HG03060 (cell line): ENCODE data around the gene RPL27A.

ENCODE experiments used
- ATAC-seq: cut with Tn5 transposase; IDR thresholded peaks from one replicate; pipeline ENCODE4 v1.9.1; 2021; ENCODE audit warnings: low read depth, moderate number of reproducible peaks; ENCODE audit not compliant: unreplicated experiment

The RPL27A gene

DNA sequence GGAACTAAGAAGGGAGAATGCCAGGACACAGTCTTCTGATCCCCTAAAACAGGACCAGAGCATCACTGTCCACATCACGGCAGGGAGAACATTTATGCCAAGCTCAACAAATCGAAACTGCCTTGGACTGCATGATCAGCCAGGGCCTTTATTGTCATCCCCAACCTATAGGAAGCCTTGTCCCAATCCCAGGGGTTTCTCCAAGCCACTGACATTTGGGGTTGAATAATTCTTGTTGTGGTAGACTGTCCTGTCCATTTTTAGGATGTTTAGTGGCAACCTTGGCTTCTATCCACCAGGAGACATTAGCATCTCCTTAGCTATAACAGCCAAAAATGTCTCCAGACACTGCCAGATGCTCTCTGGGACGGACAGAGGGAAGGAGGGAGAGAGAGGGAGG lies 37.1 kb downstream of the RPL27A start:
- ATAC-seq = no peak

DNA sequence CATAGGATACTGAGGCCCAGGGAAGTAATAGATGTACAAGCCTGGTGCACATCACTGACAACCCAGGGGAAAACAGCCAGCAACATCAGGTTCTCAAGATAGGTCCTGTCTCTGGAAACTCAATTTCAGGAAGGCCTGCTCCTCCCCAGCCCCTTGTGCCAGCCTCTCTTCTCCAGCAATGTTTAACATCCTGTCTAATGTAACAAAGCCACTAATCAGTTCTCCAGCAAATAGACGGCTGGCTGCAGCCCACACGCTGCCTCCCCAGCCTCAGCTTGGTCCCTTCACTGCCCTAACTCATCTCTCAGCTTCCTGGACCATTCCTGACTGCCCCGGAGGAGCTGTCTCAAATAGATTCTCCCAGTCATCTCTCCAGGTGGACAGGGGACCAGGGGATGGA lies 37.8 kb downstream of the RPL27A start:
- no peak for ATAC-seq

DNA sequence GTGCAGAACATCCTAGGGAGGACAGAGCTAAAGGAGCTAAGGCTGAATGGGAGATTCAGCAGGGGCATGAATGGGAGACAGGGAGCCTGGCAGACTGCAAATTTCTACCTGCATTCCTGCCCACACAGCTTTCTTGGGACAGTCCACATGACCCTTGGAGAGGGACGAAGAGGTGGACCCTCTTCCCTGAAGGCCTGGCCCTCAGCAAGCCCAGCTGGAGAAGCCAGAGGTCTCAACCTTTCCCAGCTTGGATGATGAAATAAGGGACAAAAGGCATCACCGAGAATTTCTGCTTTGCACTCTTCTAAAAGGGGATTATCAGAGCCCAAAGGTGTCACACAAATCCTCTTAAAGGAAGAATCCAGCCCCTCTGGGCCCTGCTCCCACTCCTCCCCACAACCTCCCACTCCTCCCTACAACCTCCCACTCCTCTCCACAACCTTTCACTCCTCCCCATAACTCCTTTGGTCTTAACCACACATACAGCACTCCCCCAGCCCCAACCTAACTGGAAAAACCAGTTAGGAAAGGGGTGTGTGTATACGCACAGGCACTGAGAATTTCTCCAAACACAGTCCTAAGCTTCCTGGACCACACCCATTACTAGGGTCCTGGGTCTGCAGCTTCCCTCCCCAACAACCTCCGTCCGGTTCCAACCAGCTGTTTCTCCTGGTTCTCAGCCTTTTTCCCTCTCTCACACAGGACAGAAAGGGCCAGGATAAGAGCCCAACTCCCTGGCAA lies 38.4 kb downstream of the RPL27A start:
- ATAC-seq = no peak

DNA sequence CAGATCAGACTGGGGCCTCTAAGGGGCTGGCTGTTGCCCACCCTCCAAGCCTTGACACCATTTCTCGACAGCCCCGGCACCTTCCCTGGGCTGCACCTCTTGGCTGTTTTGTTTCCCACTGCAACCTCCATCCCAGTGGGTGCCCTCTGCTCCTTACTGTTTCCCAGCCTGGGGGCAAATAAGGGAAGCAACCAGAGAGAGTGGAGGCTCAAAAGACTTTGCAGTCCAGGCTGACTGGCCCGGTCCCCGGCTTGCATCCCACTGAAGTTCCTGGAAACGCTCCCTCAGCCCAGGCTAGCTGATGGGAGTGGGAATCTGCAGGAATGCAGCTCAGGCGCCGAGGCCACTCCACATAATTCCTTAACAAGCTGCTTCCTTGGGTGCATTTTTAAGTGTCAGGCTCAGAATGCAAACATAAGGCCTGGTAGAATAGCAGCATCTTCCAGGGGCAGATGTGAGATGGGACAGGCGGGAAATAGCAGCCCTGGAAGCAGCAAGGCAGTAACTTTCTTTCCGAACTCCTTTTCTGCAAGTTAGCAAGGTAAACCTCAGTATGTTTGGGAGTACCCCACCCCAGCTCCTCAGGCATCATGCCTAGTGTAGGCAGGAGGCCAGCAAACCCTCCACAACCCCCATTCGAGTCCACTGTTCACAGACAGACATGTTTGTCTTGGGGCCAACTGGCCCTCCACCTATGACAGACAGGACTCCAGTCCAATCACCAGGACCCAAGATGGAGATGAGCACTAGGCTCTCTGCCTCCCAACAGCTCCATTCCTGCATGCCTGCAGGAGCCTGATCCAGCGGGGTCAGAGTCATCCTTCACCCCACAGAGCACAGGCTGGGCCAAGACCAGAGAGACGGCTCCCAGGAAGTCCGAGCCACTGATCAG lies 39.3 kb downstream of the RPL27A start:
- no peak for ATAC-seq

DNA sequence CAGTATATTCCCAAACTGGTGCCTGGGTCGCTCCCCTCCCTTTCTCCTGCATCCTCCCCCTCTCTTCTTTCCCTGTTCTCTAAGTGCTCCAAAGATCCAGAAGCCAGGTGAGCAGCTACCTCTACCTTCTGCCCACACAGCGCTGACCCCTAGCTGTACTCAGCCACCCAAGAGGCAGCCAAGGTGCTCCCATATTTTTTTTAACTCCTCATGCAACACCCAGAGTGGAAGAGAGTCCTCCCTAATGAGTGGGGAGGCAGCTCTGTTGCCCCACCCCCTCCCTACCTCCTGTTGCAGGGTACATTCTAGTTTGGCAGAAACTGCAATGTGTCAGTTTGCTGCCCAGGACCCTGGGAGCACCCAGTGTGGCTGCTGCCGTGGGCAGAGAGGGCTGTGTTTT lies 40.2 kb downstream of the RPL27A start:
- no peak for ATAC-seq

DNA sequence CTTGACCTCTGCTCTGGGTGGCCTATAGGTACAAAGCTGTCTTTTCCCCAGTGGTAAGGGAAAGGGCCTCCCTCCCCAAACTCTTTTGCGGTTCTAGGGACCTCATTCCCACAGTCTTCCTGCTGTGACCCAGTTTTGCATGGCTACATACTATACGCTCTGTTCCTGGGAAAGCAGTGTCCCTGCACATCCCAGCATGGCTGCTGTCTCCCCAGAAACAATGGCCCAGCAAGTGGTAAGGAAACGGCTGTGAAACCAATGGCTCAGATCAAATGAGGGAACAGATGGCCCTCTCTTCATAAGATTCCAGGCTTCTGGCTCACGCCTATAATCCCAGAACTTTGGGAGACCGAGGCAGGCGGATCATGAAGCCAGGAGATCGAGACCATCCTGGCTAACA lies 41.1 kb downstream of the RPL27A start:
- ATAC-seq = no peak

DNA sequence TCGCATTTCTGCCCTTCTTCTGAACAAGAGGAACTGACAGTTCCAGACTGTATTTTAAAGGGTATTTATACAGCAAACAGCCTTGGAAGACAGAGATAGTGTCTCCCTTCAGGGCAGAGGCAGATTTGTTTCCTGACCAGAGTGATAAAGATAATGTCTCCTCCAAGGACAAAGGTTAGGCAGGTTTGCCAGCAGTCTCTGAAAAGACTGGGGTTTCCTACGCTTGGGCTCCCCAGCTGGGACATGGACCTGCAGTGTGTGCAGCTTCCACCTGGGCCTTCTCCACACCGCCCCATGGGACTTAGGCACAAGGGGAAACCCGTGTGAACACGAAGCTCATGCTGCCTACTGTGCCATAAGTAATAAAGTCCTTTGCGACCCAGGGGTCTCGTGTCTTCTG lies 42.1 kb downstream of the RPL27A start:
- no peak for ATAC-seq

DNA sequence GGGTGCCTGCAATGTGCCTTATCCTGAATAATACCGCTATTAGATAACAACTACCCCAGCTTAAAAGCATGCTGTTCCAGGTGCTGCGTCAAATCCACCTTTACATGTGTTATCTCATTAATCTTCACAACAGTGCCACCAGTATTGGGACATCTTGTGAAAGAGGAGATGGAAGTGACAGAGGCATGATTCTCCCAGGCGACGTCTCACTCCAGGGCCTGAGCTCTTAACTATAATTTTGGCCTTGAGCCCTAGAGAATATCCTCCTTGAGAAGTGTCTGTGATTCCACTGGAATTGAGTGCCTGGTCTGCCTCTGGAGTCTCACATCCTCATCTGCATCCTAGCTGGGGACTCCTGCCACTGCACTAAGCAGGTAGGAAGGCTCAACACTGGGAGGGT lies 43.8 kb downstream of the RPL27A start:
- ATAC-seq = no peak

DNA sequence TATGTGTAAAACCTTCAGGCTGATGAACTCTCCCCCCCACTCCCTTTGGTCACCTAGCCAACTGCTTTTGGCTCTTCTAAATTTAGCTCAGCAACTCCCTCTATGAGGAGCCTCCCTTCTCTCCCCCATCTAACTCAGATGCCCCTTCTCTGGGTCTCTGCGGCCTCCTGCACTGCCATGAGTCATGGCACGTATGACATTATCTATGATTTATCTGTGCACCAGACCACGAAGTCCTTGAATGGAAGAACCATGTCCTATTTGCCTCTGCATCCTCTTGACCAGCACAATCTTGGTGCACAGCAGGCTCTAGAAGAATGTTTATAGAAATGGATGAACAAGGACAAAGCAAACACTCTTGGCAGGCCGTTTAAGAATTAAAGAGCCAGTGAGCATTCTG lies 46.0 kb downstream of the RPL27A start:
- no peak for ATAC-seq

DNA sequence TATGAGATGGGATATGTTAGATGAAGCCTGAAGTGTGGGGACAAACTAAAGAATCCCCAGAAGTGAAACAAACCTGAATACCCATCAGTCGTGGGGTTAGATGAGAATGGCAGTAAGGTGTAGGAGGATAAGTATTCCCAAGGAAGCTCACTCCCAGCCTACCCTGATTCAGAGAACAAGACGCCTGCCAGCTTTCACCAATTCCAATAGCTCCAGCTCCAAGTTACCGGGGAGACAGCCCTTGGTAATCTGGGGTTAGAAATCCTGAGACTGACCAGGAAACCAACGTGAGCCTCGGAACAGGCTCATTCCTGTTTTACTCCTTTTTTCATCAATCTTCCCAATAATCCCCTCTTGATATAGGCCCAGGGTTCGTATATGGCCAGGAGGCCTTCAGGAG lies 46.5 kb downstream of the RPL27A start:
- ATAC-seq = no peak

DNA sequence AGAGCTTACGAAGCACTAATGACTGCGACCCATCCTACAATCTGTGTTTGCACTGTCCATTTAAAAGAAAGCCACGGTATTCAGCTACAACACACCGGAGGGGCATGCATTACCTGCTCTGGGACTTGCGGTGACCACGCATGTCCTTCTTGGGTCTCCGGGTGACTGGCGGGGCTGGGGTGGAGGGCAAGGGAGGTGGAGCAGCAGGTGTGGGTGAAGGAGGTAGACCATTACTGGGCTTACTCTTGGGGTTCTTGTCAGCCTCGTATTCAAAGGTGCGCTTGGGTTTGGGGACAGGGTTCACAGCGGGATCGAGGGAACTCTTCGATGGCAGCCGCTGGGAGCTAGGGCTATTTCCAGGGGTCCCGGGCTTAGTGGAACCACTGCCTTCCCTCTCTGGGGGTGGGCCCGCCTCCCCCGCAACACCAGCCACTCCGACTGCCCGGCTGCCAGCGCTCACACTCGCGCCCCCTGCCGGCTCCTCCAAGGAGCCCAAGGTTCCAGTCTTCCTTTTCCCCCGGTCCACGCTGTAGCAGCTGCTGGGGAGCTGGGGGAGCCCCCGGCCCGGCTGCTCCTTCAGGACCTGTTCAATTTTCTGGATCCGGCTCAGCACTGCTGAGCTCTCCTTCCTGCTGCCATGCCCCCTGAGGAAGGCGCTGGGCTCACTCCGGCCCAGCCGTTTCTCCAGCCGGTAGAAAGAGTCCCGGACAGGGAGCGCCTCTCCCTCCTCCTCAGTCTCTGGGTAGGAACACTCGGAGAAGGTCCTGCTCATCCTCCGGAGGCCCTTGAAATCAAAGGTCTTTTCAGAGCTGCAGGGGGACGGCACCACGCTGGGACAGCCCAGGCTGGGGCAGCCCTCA lies 47.5 kb downstream of the RPL27A start:
- no peak for ATAC-seq

DNA sequence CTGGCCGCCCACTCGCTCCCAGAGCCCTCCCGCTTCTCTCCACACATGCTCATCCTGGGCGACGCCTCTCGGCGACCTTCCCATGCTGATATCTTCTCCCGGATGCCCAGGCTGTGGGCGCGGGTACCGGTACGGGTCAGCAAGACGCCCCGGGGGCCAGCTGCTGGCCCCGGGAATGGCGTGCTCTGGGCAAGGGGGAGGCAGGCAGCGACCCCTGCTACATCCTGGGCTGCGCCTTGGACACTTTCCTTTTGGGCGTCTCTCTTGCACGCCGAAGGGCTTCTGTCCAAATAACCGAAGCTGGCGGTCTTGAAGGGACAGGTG lies 48.1 kb downstream of the RPL27A start:
- ATAC-seq = no peak

DNA sequence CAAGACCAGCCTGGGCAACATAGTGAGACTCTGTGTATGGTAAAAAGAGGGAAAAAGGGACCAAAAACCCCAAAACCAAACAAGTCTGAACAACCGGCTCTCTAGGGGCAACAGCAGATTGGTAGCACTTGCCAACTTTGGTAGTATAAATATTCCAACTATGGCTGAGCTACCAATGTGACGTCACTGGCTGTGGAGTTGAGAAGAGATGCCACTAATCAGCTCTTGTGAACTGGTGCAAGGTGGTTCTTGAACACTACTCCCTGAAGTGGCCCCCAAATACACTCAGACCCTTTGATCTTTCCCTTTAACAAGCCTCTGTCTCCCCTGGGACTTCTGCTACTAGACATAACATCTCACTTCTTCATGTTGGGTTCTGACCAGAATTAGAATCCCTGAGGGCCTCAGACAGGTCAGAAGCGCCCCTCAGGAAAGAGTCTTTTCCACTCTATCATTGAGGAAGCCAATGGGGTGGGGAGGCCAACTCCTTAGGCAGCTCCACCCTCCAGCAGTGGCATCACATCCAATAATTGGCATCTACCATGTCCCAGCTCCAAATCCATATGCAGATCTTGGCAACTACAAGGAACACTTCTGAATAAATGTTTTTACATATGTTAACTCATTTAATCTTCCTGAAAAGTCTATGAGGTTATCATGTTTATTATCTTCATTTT lies 49.2 kb downstream of the RPL27A start:
- no peak for ATAC-seq

DNA sequence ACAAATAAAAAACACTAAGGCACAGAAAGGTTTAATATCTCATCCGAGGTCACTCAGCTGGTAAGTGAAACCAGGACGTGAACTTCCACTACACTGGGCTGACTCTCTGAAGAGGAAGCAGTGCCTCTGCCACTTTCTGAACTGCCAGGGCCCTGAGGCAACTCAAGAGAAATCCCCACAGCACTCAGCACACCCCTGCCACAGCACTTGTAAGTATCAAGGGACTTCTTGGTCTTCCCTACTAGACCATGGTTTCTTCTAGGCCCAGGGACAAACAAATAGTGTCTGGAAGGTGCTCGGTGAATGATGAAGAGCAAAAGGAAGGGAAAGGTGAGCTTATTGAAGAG lies 49.7 kb downstream of the RPL27A start:
- ATAC-seq = no peak

DNA sequence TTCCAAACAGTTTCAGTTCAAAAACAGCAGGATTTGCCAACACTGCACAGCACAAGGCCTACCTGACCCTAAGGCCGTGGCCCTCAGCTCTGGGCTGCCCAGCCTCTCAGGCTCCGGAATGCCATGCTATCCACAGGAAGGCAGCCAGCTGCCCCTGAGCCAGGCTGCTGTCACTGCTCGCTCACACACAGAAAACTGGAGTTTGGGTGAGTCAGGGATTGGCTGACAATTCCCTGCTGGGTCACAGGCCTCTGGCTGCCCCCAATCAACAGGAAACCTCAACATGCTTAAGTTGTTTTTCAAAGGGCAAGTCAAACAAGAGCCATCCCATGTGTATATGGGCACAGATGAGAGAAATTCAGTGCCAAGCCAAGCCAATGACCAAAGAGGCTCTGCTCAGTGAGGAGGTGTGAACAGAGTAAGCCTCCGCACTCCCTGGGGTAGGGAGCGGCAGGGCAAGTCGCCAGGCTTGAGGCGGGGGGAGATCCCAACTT lies 50.2 kb downstream of the RPL27A start:
- ATAC-seq = no peak

DNA sequence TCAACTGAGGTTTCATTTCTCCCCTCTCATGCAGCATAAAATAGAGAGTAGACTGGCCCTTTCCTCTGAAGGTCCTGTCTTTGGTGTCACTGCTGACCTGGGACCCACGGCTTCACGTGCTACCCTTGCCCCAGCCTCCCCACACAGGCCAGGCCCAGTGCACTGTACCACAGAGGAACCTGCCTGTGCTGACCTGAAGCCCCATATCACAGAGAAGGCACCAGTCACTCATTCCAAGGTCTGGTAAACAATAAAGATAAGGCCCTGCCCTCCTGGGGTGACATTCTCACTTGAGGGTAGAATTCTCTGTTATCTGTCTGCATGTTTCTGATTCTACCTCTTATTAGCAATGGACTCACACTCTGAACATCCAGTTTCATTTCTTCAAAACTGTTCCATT lies 51.3 kb downstream of the RPL27A start:
- ATAC-seq = no peak

DNA sequence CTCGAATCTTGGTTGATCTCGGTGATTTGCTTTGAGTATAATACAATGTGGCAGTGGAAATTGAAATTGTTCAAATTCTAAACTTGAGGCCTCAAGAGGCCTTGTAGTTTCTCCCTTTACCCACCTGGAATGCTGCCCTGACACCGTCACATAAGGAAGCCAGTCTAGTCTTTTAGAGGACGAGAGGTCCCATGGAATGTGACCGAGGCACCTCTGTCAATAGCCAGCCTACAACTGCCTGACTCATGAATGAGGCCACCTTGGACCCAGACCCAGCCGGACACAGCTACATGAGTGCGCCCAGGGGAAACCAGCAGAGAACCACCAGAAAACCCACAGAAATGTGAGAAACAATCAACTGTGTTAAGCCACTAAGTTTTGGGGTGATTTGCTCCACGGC lies 52.5 kb downstream of the RPL27A start:
- no peak for ATAC-seq

DNA sequence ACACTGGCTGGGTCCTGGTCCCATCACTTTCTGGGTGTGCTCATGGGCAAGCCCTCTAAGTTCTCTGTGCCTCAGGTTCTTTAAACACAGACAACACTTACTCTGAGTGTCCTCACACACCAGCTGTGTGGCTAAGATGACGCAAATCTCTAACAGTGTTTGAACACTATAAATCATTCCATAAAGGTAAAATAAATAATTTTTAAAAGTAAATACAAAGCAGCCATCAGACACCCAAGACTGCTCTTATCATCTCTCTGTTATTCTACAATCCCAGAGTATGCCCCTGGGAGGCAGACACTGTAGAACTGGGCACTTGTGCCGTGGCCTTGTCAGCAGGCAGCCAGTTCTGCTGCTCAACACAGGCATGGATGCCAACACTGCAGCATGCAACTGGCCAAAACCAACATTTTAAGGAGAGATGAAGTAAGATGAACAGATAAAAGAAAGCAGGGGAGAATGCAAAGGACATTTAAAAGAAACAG lies 56.8 kb downstream of the RPL27A start:
- ATAC-seq = no peak
